ENCODE results near the gene LGALSL.

GRCh38 chr2:64434039-64434657 lies 19.8 kb upstream of the LGALSL start:
- TF ChIP-seq TAF1 (IDR thresholded peaks at IDR 0.05; ENCODE audit: low read depth, low read length) (no peak), POLR2A (IDR thresholded peaks at IDR 0.05; ENCODE audit: low read depth, low read length) (no peak), POU2F2 (IDR thresholded peaks at IDR 0.05; ENCODE audit: low read depth, low read length) (no peak)

All from GM12891 (cell line).